NCI-H345 treated with DMSO at 0.1 percent for 48 hours (cell line): ENCODE results near the gene SELENOO.

Experiments
- DNase-seq: peaks from one replicate; lab custom pipeline; 2025; ENCODE audit not compliant: unreplicated experiment; lab: John Stamatoyannopoulos, UW

SELENOO gene

GRCh38 chr22:50184004-50184901 is 16.6 kb upstream of the SELENOO start:
- no peak for DNase-seq

GRCh38 chr22:50184902-50185374 is 15.9 kb upstream of the SELENOO start:
- no peak for DNase-seq

GRCh38 chr22:50185375-50186087 is 15.3 kb upstream of the SELENOO start, which contains the start of gene TRABD:
Gene TRABD (plus strand): TSS chr22:50185913. CDS start chr22:50193061, 7,148 bp downstream.
- DNase-seq, result peak; percentile 77

- DNase-seq, result no peak
Observed at GRCh38 chr22:50186181-50186714, 14.6 kb upstream of the SELENOO start.

- DNase-seq, result no peak
Observed at GRCh38 chr22:50186761-50187523, 13.9 kb upstream of the SELENOO start.

- DNase-seq, result no peak
Observed at GRCh38 chr22:50188356-50188755, 12.5 kb upstream of the SELENOO start.

GRCh38 chr22:50189184-50189848 is 11.5 kb upstream of the SELENOO start:
- peak; percentile 17 for DNase-seq

GRCh38 chr22:50189849-50190181 is 11.0 kb upstream of the SELENOO start:
- no peak for DNase-seq

GRCh38 chr22:50190182-50190940 is 10.4 kb upstream of the SELENOO start:
- peak; percentile 55 for DNase-seq

- no peak for DNase-seq
Observed at GRCh38 chr22:50190941-50191741, 9.7 kb upstream of the SELENOO start.

- no peak for DNase-seq
Observed at GRCh38 chr22:50192436-50193204, 8.2 kb upstream of the SELENOO start.

GRCh38 chr22:50193621-50194020 is 7.2 kb upstream of the SELENOO start:
- DNase-seq, result no peak

- no peak for DNase-seq
Observed at GRCh38 chr22:50194037-50194805, 6.6 kb upstream of the SELENOO start.

GRCh38 chr22:50196256-50196655 is 4.6 kb upstream of the SELENOO start:
- no peak for DNase-seq

GRCh38 chr22:50197000-50197800 is 3.6 kb upstream of the SELENOO start:
- DNase-seq, result no peak

- no peak for DNase-seq
Observed at GRCh38 chr22:50197856-50198623, 2.8 kb upstream of the SELENOO start.
